ENCODE results near the gene PTTG2.

GRCh38 chr4:38009421-38009820 lies 49.2 kb downstream of the PTTG2 start:
- TF ChIP-seq CTCF (optimal IDR thresholded peaks at IDR 0.05 in 1 of 3, IDR thresholded peaks at IDR 0.05 in 1 of 3, conservative IDR thresholded peaks at IDR 0.05 in 1 of 3; ENCODE audit: extremely low read depth in 1 of 3, insufficient read depth in 2 of 3, low read length in 3 of 3) (no peak), EZH2 (IDR thresholded peaks at IDR 0.05; ENCODE audit: low read length) (no peak)
